Measurements from ENCODE around the gene ANXA4.

- TF ChIP-seq CTCF (IDR thresholded peaks at IDR 0.05; ENCODE audit: poor library complexity), result no peak
- no peak for TF ChIP-seq EZH2 (IDR thresholded peaks at IDR 0.05; ENCODE audit: borderline replicate concordance)
- no peak for TF ChIP-seq EZH2phosphoT487 (IDR thresholded peaks at IDR 0.05; ENCODE audit: low read depth, severe bottlenecking, unreplicated experiment)
These were observed 8.4 kb upstream of the ANXA4 start for GRCh38 chr2:69733342-69734034.
